GM12875 (cell line): ENCODE data around the gene HACD2.
A peak's percentile ranks its signal among the peaks of the same experiment; 100 is the strongest.
"Not testable (repeated sequence)": the region's sequence is repeated elsewhere in the genome, so short reads cannot be mapped to it uniquely, and the experiment has no call there.

Experiments
- H3K4me3 ChIP-seq: one replicate; pipeline ENCODE4 v1.5.1; 2011; ENCODE audit warnings: low read depth, low read length, control low read depth
- TF ChIP-seq, protein P1 (sequence below): IDR thresholded peaks from 2 replicates; pipeline ENCODE4 v1.5.1; 2011; ENCODE audit warnings: low read depth, mild to moderate bottlenecking, control low read depth, inconsistent platforms, low read length, moderate library complexity, borderline replicate concordance; ENCODE audit not compliant: insufficient read depth

The HACD2 gene

GRCh38 chr3:123499322-123499721 is 85.5 kb downstream of the HACD2 start:
- no peak overlapping the region for H3K4me3 ChIP-seq
- TF ChIP-seq, protein P1, sequence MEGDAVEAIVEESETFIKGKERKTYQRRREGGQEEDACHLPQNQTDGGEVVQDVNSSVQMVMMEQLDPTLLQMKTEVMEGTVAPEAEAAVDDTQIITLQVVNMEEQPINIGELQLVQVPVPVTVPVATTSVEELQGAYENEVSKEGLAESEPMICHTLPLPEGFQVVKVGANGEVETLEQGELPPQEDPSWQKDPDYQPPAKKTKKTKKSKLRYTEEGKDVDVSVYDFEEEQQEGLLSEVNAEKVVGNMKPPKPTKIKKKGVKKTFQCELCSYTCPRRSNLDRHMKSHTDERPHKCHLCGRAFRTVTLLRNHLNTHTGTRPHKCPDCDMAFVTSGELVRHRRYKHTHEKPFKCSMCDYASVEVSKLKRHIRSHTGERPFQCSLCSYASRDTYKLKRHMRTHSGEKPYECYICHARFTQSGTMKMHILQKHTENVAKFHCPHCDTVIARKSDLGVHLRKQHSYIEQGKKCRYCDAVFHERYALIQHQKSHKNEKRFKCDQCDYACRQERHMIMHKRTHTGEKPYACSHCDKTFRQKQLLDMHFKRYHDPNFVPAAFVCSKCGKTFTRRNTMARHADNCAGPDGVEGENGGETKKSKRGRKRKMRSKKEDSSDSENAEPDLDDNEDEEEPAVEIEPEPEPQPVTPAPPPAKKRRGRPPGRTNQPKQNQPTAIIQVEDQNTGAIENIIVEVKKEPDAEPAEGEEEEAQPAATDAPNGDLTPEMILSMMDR, result no peak

GRCh38 chr3:123498761-123499160 is 86.1 kb downstream of the HACD2 start:
- TF ChIP-seq, protein P1, result no peak
- no peak overlapping the region for H3K4me3 ChIP-seq

GRCh38 chr3:123493912-123494311 is 90.9 kb downstream of the HACD2 start:
- TF ChIP-seq, protein P1, result no peak
- no peak overlapping the region for H3K4me3 ChIP-seq

DNA sequence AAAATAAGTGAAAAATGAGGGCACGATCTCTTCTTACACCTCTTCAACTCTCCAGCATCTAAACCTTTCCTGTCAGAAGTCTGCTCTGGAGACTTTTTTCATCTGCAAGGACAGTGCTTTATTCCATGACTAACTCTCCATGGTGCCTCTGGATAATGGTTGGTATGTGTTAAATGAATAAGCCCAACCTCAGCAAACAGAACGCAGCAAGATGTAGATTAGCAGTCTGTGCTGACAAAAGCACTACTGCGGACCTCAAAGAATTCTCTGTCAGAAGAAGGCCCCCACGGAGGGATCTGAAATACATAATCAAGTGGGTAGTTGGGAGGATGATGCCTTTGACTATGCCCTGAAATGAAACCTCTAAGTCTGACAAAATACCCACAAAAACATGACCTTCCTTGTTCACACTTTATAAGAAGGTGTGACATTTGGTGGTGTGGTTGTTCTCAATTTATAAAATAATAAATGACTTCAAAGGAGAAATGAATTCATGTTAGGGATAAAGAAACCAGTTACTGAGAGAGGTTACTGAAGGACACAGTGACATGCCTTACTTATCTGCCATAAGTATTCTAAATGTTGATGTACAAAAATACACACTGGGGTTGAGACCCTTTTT is 92.8 kb downstream of the HACD2 start:
- TF ChIP-seq, protein P1, result no peak

DNA sequence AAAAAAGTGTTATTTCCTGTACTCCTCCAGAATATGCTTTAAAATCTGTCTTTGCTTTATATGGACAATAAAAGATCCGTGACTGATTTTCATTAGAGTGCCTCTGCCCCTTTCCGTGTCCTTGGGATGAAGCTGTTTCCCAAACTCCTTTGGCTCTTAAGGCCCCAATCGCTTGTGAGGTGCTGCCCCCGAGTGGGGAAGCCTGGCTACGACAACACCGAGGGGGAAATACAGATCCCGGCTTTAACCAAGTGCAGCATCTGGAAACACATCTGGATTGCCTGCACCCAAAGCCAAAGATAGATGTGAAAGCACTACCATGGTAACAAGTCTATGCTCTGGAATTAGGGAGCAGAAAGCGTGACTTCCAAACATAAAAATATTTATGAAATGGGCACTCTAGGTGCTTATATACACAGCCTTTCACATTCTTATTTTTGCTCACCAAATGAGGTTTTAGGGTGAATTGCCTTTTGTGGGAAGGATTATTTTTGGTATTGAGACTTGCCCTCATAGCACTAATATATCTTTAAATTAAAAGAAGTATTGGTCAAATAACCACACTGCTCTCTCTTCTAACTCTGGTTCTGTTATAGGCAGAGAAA is 95.4 kb downstream of the HACD2 start:
- TF ChIP-seq, protein P1, result peak; percentile 83
- no peak overlapping the region for H3K4me3 ChIP-seq

More for the DNA sequence above, 92.8 kb downstream of the HACD2 start:
- no peak overlapping the region for H3K4me3 ChIP-seq

- TF ChIP-seq, protein P1, result no peak
- H3K4me3 ChIP-seq, result no peak overlapping the region
These were observed 96.1 kb downstream of the HACD2 start for GRCh38 chr3:123488645-123489347.

DNA sequence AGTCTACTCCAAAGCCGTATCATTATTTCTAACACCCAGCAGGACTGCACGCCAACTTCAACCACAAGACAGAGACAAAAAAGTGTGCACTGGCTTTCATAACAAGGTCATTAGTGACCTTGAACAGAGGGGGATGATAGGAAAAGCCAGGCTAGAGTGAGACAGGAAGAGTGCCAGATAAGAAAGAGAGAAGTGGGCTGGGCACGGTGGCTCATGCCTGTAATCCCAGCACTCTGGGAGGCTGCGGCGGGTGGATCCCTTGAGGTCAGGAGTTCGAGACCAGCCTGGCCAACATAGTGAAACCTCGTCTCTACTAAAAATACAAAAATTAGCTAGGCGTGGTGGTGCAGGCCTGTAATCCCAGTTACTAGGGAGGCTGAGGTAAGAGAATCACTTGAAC is 97.8 kb downstream of the HACD2 start:
- H3K4me3 ChIP-seq, result not testable (repeated sequence)
